ENCODE data around the gene C1QTNF7.

The C1QTNF7 gene

DNA sequence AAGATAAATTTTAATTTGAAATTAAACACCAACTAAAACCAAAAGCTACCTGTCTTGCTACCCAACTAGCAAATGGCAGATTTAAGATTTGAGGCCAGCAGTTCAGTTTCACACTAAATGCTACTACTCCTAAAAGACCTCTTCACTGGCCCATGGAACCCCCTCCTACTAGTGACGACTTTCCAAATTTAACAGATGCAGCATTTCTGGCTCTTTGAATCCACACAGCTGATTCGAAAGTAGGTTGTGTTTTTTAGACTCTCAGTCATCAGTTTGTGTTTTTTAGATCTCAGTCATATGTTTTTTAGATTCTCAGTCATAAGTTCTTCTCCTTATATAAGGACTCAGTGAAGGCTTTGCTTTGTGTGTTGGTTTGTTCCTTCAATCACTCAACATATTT is 30.8 kb downstream of the C1QTNF7 start:
- ChIA-PET POLR2A (ENCODE audit: low non-redundant PET) (no interaction called here), CTCF (no interaction called here)
- TF ChIP-seq, protein P1, sequence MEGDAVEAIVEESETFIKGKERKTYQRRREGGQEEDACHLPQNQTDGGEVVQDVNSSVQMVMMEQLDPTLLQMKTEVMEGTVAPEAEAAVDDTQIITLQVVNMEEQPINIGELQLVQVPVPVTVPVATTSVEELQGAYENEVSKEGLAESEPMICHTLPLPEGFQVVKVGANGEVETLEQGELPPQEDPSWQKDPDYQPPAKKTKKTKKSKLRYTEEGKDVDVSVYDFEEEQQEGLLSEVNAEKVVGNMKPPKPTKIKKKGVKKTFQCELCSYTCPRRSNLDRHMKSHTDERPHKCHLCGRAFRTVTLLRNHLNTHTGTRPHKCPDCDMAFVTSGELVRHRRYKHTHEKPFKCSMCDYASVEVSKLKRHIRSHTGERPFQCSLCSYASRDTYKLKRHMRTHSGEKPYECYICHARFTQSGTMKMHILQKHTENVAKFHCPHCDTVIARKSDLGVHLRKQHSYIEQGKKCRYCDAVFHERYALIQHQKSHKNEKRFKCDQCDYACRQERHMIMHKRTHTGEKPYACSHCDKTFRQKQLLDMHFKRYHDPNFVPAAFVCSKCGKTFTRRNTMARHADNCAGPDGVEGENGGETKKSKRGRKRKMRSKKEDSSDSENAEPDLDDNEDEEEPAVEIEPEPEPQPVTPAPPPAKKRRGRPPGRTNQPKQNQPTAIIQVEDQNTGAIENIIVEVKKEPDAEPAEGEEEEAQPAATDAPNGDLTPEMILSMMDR (conservative IDR thresholded peaks at IDR 0.05; ENCODE audit: low read depth): no peak
- no peak overlapping the region for H3K27ac ChIP-seq
- DNase-seq (ENCODE audit: low spot score): no peak

DNA sequence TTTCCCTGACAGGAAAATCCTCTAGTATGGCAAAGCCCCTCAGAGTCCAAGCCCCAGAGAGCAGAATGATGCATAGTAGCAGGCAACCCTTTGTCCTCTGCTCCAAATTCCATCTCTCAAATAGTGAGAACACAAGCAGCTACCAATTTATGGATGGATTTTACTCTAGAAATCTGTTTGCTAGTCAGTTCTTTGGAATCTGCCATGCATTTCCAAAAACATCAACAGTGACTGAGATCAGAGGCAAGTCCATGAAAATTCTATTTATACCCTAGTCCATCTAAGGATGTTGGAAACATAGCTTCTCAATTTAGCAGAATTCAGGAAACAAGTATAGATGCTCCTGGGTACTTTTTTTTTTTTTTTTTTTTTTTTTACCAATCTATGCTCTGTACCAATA is 31.9 kb downstream of the C1QTNF7 start:
- TF ChIP-seq, protein P1 (conservative IDR thresholded peaks at IDR 0.05; ENCODE audit: low read depth): no peak
- POLR2A ChIA-PET (ENCODE audit: low non-redundant PET): no interaction called here
- no peak for DNase-seq (ENCODE audit: low spot score)
- H3K27ac ChIP-seq: no peak overlapping the region
- CTCF ChIA-PET: interaction anchor here (0.6 kb wide), 1 partner anchor 1976 kb away, joined by 4 read pairs; no protein-coding TSS in a partner anchor

DNA sequence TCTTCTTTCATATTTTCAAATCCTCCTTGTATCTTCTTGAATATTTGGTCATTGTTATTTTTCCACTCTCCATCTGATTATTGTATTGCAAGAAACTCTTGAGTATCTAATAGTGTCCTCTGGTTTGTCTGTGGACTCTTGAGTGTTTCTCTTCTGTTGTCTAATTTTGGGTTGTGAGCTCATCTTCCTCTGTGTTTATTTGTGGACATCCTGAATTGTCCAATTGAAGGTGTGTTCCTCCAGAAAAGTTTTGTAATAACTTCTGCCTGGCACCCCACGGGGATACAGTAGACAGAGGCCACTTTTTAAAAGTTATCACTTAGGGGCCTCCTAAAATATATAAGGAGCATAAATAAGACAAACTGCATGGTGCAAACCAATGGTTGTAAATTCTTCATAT is 38.8 kb downstream of the C1QTNF7 start:
- H3K27ac ChIP-seq: no peak overlapping the region
- TF ChIP-seq, protein P1 (conservative IDR thresholded peaks at IDR 0.05; ENCODE audit: low read depth): no peak
- CTCF ChIA-PET: no interaction called here
- DNase-seq (ENCODE audit: low spot score): no peak
- POLR2A ChIA-PET (ENCODE audit: low non-redundant PET): no interaction called here

DNA sequence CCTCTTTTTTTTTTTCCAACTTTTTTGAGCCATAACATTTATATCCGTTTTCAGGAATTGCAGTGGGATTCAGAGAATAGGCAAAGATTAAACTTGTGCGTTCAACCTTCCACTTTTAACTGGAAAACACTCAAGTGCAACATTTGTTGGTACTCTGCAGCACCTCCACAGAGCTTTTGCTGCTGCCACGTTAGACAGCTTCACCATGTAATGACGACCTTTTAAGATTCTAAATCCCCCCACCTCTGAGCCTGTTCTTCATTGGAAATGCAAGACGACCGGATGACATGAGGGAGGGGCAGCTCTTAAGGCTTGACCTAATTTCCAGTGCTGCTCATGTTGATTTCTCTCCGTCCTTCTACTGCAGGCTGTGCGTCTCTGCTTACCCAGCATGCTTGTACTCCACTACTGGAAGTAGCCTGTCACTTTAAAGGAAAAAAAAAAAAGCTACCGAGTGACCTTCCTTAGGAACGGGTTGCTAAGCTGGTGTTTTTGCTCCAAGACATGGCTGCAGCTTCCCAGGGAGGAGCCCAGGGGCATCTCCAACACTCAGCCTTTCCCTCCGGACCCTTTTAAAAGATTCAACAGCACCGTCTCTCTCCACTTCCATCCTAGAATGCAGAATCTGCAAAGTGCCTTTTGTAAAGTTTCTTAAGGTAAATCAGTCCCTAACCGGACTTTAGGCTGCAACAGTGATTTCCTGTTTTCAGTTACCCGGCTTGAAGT is 41.7 kb downstream of the C1QTNF7 start, which contains the start of gene CC2D2A:
TSS of gene CC2D2A (plus strand) at position 481 of the 726 bp plus-strand sequence. CDS start 6,051 bp downstream, outside the sequence.
- ChIA-PET POLR2A (ENCODE audit: low non-redundant PET) (no interaction called here), CTCF (no interaction called here)
- no peak within 1 kb of the TSS for H3K27ac ChIP-seq
- TF ChIP-seq, protein P1 (conservative IDR thresholded peaks at IDR 0.05; ENCODE audit: low read depth): no peak
- no peak for DNase-seq (ENCODE audit: low spot score)

DNA sequence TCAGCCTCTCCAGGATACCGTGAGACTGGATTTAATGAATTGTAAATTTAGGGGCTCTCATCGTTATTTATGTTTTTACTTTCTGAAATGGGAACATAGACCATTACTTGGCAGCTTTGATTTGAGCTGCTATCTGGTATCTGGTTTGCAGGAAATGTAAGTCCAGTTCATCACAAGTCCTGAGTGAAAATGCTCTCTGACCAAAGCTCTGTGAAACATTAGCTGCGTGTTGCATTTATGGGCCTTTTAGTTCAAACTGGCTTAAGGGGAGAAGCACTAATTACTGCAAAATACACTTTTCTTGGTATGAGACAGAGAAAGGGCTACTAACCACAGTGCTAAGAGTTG is 42.3 kb downstream of the C1QTNF7 start:
- DNase-seq (ENCODE audit: low spot score): no peak
- TF ChIP-seq, protein P1 (conservative IDR thresholded peaks at IDR 0.05; ENCODE audit: low read depth): no peak
- POLR2A ChIA-PET (ENCODE audit: low non-redundant PET): no interaction called here
- CTCF ChIA-PET: interaction anchor here (0.9 kb wide), 1 partner anchor 17 kb away, joined by 3 read pairs; no protein-coding TSS in a partner anchor
- H3K27ac ChIP-seq: no peak overlapping the region

DNA sequence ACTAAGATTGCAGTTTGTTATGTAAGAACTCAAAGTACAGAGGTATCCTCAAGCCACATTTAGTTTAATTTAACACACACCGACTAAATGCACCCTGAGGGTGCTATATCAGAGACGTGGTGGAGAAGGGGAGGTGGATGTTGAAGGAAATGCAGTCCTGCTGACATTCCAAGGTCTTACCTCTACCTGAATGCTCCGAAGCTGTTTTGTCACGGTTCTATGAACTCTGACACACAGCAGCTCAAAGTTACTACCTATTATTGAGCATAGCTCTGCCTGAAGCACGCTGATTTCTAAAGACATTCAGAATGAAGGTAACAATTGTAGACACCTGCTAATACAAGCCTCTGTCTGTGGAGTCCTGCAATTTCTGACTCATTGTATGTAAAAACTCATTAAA is 48.6 kb downstream of the C1QTNF7 start:
- ChIA-PET POLR2A (ENCODE audit: low non-redundant PET) (no interaction called here), CTCF (no interaction called here)

More for the DNA sequence above, 48.6 kb downstream of the C1QTNF7 start:
- no peak overlapping the region for H3K27ac ChIP-seq
- no peak for DNase-seq (ENCODE audit: low spot score)
- TF ChIP-seq, protein P1 (conservative IDR thresholded peaks at IDR 0.05; ENCODE audit: low read depth): no peak

Data from RWPE1 (cell line).